HepG2 (cell line): Measurements from ENCODE around the gene TLCD1. TPM values are rescaled to one million over a fixed set of nuclear protein-coding genes. Genes with fewer than 3 reads are reported as not detected.

Experiments
- ATAC-seq: fragments of 200-7000 bp; cut with Tn5 transposase; 3 replicates; pipeline ENCODE4 v1.9.1; 2020; ENCODE audit warnings: mild to moderate bottlenecking, moderate library complexity
- BruUV-seq: library from RNA; stranded (reverse); fragments of 400-500 nt; replicated peaks from 2 replicates; lab custom pipeline; 2021; lab: Mats Ljungman, UMichigan
- CTCF ChIA-PET: fragments of 300-600 bp; formaldehyde crosslinking; extraction: SDS; loops from one replicate; lab custom pipeline; 2021; ENCODE audit warnings: low total read pairs, inconsistent platforms, low intra/inter-chr PET ratio; lab: Yijun Ruan, JAX
- POLR2A ChIA-PET: fragments of 350-600 bp; sonication (Branson Sonifier 250); formaldehyde crosslinking; loops from one replicate; lab custom pipeline; 2020; ENCODE audit warnings: antibody characterized with exemption, inconsistent platforms; lab: Yijun Ruan, JAX
- DNase-seq: peaks from one replicate; pipeline ENCODE4 v3.0.0-alpha.2; 2015; ENCODE audit warnings: low spot score
- FAIRE-seq: peaks from 3 replicates; lab custom pipeline; 2011; peaks lifted over from hg19 to GRCh38; lab: Jason Lieb, UNC
- H2AFZ ChIP-seq: one replicate; pipeline ENCODE4 v1.6.1; 2011; ENCODE audit warnings: low read length, inconsistent platforms
- H3K27ac ChIP-seq: fragments of 300-600 bp; 3 replicates; pipeline ENCODE4 v1.8.0; 2011; ENCODE audit warnings: mixed run types, mild to moderate bottlenecking, mixed read lengths, low read length, inconsistent platforms; ENCODE audit not compliant: insufficient read depth; ENCODE audit errors: extremely low read length
- H3K27me3 ChIP-seq, 2 experiments: fragments of 200-600 bp in 1 of 2; 2 replicates in 1 of 2; 3 replicates in 1 of 2; pipeline versions ENCODE4 v1.6.0 to v1.8.0; 2011; ENCODE audit warnings: low read length in 2 of 2, mild to moderate bottlenecking in 2 of 2, moderate library complexity in 2 of 2, inconsistent platforms in 1 of 2; ENCODE audit not compliant: insufficient read depth in 2 of 2, control insufficient read depth in 1 of 2
- H3K36me3 ChIP-seq, 2 experiments: fragments of 200-600 bp in 1 of 2; replicated peaks in 1 of 2; 2 replicates in 1 of 2; 3 replicates in 1 of 2; pipeline versions ENCODE4 v1.5.1 to v1.8.0; 2011; ENCODE audit warnings: low read length in 2 of 2, inconsistent platforms in 1 of 2; ENCODE audit not compliant: insufficient read depth in 2 of 2, control insufficient read depth in 1 of 2
- H3K4me1 ChIP-seq: 2 replicates; pipeline ENCODE4 v1.5.1; 2012; ENCODE audit warnings: low read length, inconsistent platforms; ENCODE audit not compliant: insufficient read depth
- H3K4me2 ChIP-seq: 2 replicates; pipeline ENCODE4 v1.6.0; 2011; ENCODE audit warnings: low read depth, low read length, inconsistent platforms
- H3K4me3 ChIP-seq, 3 experiments: fragments of 200-600 bp in 1 of 3; sonication (generic), shearing (Covaris generic) in 1 of 3; replicated peaks in 1 of 3; 2 replicates each; pipeline ENCODE4 v1.5.1; 2011 to 2016; ENCODE audit warnings: low read length in 3 of 3, inconsistent platforms in 2 of 3, low read depth in 2 of 3, mild to moderate bottlenecking in 2 of 3, control low read depth in 1 of 3, mixed read lengths in 1 of 3; ENCODE audit not compliant: insufficient read depth in 1 of 3
- H3K79me2 ChIP-seq: one replicate; pipeline ENCODE4 v1.6.1; 2011; ENCODE audit warnings: low read length, inconsistent platforms; ENCODE audit not compliant: insufficient read depth
- H3K9ac ChIP-seq: 2 replicates; pipeline ENCODE4 v1.6.0; 2011; ENCODE audit warnings: mild to moderate bottlenecking, low read depth, low read length, inconsistent platforms; ENCODE audit not compliant: insufficient read depth
- H3K9me3 ChIP-seq: 2 replicates; pipeline ENCODE4 v1.5.1; 2012; ENCODE audit warnings: mild to moderate bottlenecking, low read length
- H4K20me1 ChIP-seq: 2 replicates; pipeline ENCODE4 v1.6.0; 2011; ENCODE audit warnings: inconsistent platforms, mild to moderate bottlenecking, low read length, moderate library complexity; ENCODE audit not compliant: insufficient read depth
- CREB1 ChIP-seq, 2 experiments: fragments of 450-650 bp in 1 of 2; IDR thresholded peaks; 2 replicates each; pipeline ENCODE4 v1.6.1; 2016 to 2017; ENCODE audit warnings: control low read depth in 1 of 2, mild to moderate bottlenecking in 1 of 2, missing compliant biosample characterization in 1 of 2, missing genetic modification characterization in 1 of 2
- ESRRA ChIP-seq: sonication (generic); formaldehyde crosslinking; IDR thresholded peaks from 2 replicates; pipeline ENCODE4 v1.5.1; 2020; ENCODE audit warnings: mild to moderate bottlenecking, low read depth, missing genetic modification reagents
- KDM2A ChIP-seq: sonication (generic); formaldehyde crosslinking; IDR thresholded peaks from 2 replicates; pipeline ENCODE4 v1.4.0; 2020; ENCODE audit warnings: low read depth, missing genetic modification reagents, borderline replicate concordance
- POLR2AphosphoS2 ChIP-seq: IDR thresholded peaks from 2 replicates; pipeline ENCODE4 v1.6.1; 2011; ENCODE audit warnings: low read depth, low read length, improper control_type of control experiment
- POLR2AphosphoS5 ChIP-seq: IDR thresholded peaks from 2 replicates; pipeline ENCODE4 v1.6.1; 2012; ENCODE audit warnings: low read depth, low read length
- POLR2G ChIP-seq: fragments of 200-400 bp; formaldehyde crosslinking; IDR thresholded peaks from 2 replicates; pipeline ENCODE4 v1.6.1; 2018; ENCODE audit warnings: mild to moderate bottlenecking, low read depth, low read length, moderate library complexity
- RBFOX2 ChIP-seq: fragments of 200-400 bp; formaldehyde crosslinking; IDR thresholded peaks from 2 replicates; pipeline ENCODE4 v1.6.1; 2017; ENCODE audit warnings: low read depth, mild to moderate bottlenecking, low read length
- REL ChIP-seq: sonication (generic); formaldehyde crosslinking; conservative IDR thresholded peaks from 2 replicates; pipeline ENCODE4 v1.8.0; 2022; ENCODE audit warnings: mild to moderate bottlenecking, missing genetic modification reagents, moderate library complexity
- SALL1 ChIP-seq: sonication (generic); formaldehyde crosslinking; IDR thresholded peaks from 2 replicates; pipeline ENCODE4 v1.8.0; 2022; ENCODE audit warnings: mild to moderate bottlenecking, missing genetic modification reagents
- U2AF1 ChIP-seq: fragments of 200-400 bp; formaldehyde crosslinking; optimal IDR thresholded peaks from 2 replicates; pipeline ENCODE3; 2017; ENCODE audit warnings: mild to moderate bottlenecking, low read depth, low read length
- ZNF460 ChIP-seq: sonication (generic); formaldehyde crosslinking; IDR thresholded peaks from 2 replicates; pipeline ENCODE4 v1.5.1; 2020; ENCODE audit warnings: missing genetic modification reagents, mild to moderate bottlenecking, borderline replicate concordance
- ZNF616 ChIP-seq: sonication (generic); formaldehyde crosslinking; IDR thresholded peaks from 2 replicates; pipeline ENCODE4 v1.5.0; 2020; ENCODE audit warnings: low read depth, mild to moderate bottlenecking, missing genetic modification reagents
- WGBS: methylation state at CpG from one replicate; pipeline ENCODE4 v1.1.6; 2017; ENCODE audit warnings: low lambda C conversion rate; 5-methylcytosine and 5-hydroxymethylcytosine counted together
- in situ Hi-C: cut with HindIII; loops from 2 replicates; pipeline ENCODE4 v1.10.0; 2017; ENCODE audit warnings: low pct_unique_long_range_greater_than_20kb; ENCODE audit not compliant: extremely low pct_ligation_motif_present
- intact Hi-C: fragments of 100-400 bp; cut with micrococcal nuclease; formaldehyde crosslinking; loops from one replicate; pipeline ENCODE4 v1.10.0; 2022; ENCODE audit not compliant: unreplicated experiment
- polyA plus RNA-seq, 8 experiments: library from polyadenylated mRNA; depleted of rRNA in 3 of 8; stranded (reverse) in 7 of 8; unstranded in 1 of 8; fragments of >200 nt; fragmentation: Illumina TruSeq in 4 of 8; extraction: Trizol in 4 of 8; gene quantifications; 2 replicates each; pipeline versions ENCODE4 v1.2.1 to v1.2.3, GENCODE V29; 2011 to 2016; ENCODE audit warnings: low read depth in 4 of 8, missing spikeins in 1 of 8, mixed read lengths in 1 of 8; ENCODE audit not compliant: insufficient read depth in 1 of 8
- total RNA-seq, 5 experiments: library from RNA; depleted of rRNA; stranded (reverse); fragments of >200 nt; fragmentation: Illumina TruSeq; extraction: Trizol; gene quantifications; 2 replicates each; pipeline ENCODE4 v1.2.3, GENCODE V29; 2016; ENCODE audit warnings: low read depth in 1 of 5
- TF ChIP-seq, protein P1 (sequence below): sonication (generic); formaldehyde crosslinking; IDR thresholded peaks from 2 replicates; pipeline ENCODE4 v1.4.0; 2020; ENCODE audit warnings: missing genetic modification reagents

Gene TLCD1
- total and polyA plus RNA-seq, 2 of the 13 experiments (the other 11 are each of a cell fraction or from before 2014, with no cell fraction given), result 14.9 to 19.6 TPM

DNA sequence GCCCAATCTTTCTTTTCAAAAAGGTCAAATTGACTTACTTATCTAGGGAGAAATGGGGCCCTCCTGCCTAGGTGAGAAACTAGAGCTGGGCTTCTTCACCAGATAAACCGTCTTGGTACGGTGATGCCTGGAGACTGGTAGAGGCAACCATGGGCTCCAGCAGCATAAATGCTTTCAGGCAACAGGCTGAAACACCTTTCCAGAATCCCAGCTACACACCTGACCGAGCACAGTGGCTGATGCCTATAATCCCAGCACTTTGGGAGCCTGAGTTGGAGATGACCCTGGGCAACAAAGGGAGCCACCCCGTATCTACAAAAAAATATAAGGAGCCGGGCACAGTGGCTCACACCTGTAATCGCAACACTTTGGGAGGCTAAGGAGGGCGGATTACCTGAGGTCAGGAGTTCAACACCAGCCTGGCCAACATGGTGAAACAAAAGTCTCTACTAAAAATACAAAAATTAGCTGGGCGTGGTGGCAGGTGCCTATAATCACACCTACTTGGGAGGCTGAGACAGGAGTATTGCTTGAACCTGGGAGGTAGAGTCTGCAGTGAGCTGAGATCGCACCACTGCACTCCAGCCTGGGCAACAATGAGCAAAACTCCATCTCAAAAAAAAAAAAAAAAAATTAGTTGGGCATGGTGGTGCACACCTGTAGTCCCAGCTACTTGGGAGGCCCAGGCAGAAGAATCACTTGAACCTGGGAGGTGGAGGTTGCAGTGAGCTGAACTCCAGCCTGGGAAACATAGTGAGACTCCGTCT is 25.8 kb upstream of the TLCD1 start:
- Histone ChIP-seq H3K4me1 (peaks cover 36% of the 10 kb centered on the region), H3K27ac (no peak overlapping the region), H3K27me3 (no peaks in the 10 kb centered on the region), H3K9ac (no peak overlapping the region), H3K4me2 (no peak overlapping the region), H3K4me3 (no peak overlapping the region), H3K9me3 (no peaks in the 10 kb centered on the region), H3K36me3 (peaks cover 30% of the 10 kb centered on the region in 2 experiments), H2AFZ (no peak overlapping the region), H3K79me2 (peaks cover 7% of the 10 kb centered on the region), H4K20me1 (peaks cover 39% of the 10 kb centered on the region)
- intact Hi-C loops (loop anchor here (2.0 kb wide), 1 partner anchor 67 kb away; no protein-coding TSS in a partner anchor), in situ Hi-C loops (no loop called here)
- FAIRE-seq (peak; percentile 18), ATAC-seq (no peak), DNase-seq (no peak)
- WGBS, result 96% methylated on average over 9 of the region's 10 CpGs
- POLR2A ChIA-PET, result interaction anchor here (0.8 to 12.3 kb wide), 4 partner anchors 9 to 108 kb away, joined by 3 to 590 read pairs (median 6); partner anchors contain the start of genes BLTP2, NEK8, RPL23A and TLCD1
- TF ChIP-seq POLR2AphosphoS5 (peak; percentile 16; the same call in 1 of the 2 replicates), CREB1 (IDR thresholded peaks at IDR 0.05) (no peak), CREB1 (CRISPR knock-in tag; IDR thresholded peaks at IDR 0.05) (no peak), REL (no peak), ESRRA (no peak), SALL1 (CRISPR knock-in tag) (no peak), ZNF460 (CRISPR knock-in tag) (peak; percentile 82; the same call in 1 of the 2 replicates), U2AF1 (no peak), POLR2AphosphoS2 (peak; percentile 61; the same call in 1 of the 2 replicates), RBFOX2 (peak; percentile 56), ZNF616 (CRISPR knock-in tag) (no peak), KDM2A (CRISPR knock-in tag) (peak; percentile 15; the same call in 1 of the 2 replicates), POLR2G (peak; percentile 59; the same call in 1 of the 2 replicates)
- TF ChIP-seq, protein P1, sequence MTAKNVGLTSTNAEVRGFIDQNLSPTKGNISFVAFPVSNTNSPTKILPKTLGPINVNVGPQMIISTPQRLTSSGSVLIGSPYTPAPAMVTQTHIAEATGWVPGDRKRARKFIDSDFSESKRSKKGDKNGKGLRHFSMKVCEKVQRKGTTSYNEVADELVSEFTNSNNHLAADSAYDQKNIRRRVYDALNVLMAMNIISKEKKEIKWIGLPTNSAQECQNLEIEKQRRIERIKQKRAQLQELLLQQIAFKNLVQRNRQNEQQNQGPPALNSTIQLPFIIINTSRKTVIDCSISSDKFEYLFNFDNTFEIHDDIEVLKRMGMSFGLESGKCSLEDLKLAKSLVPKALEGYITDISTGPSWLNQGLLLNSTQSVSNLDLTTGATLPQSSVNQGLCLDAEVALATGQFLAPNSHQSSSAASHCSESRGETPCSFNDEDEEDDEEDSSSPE (CRISPR knock-in tag), result no peak
- CTCF ChIA-PET, result interaction anchor here (4.1 kb wide), 1 partner anchor 24 kb away, joined by 142 read pairs; the partner anchor contains the start of genes NEK8 and TLCD1
- BruUV-seq, result no TSS peak
